HG03066 (cell line): ENCODE data around the gene PTBP1.
"Not testable (repeated sequence)": the region's sequence is repeated elsewhere in the genome, so short reads cannot be mapped to it uniquely, and the experiment has no call there.

Source experiments
- ATAC-seq: cut with Tn5 transposase; IDR thresholded peaks from one replicate; pipeline ENCODE4 v1.9.1; 2021; ENCODE audit warnings: low read depth; ENCODE audit not compliant: unreplicated experiment

The PTBP1 gene

DNA sequence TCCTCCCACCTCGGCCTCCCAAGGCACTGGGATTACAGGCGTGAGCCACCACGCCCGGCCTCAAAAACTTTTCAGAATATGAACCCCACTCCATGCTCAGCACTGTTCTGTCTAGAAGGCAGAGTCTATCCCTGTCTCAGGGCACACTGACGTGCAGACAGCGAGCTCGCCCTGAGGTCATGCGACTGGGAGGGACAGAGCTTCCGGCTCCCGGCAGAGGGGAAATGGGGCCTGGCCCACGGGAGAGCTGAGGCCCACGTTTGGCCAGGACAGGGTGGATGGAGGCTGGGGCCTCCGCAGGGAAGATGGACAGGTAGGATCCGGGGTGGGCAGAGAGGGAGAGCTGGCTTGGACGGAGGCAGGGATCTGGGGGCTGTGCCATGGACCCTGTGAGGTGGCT, 27.6 kb downstream of the PTBP1 start:
- ATAC-seq, result no peak

DNA sequence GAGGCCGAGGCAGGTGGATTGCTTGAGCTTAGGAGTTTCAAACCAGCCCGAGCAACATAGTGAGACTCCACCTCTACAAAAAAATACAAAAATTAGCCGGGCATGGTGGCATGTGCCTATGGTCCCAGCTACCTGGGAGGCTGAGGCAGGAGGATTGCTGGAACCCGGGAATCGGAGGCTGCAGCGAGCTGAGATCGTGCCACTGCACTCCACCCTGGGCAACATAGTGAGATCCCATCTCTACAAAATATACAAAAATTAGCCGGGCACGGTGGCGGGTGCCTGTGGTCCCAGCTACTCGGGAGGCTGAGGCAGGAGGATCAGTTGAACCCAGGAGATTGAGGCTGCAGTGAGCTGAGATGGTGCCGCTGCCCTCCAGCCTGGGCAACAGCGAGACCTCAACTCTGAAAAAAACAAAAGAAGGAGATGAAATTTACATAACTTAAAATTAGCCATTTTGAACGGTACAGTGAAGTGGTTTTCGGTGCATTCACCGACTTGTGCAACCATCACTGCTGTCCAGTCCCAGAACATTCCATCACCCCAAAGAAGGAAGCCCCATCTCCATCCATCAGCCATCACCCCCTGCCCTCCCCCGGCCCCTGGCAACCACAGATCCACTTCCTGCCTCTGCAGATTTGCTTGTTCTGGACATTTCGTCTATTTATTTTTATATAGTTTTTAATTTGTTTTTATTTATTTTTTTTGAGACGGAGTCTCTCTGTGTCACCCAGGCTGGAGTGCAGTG, 28.8 kb downstream of the PTBP1 start:
- ATAC-seq, result no peak

DNA sequence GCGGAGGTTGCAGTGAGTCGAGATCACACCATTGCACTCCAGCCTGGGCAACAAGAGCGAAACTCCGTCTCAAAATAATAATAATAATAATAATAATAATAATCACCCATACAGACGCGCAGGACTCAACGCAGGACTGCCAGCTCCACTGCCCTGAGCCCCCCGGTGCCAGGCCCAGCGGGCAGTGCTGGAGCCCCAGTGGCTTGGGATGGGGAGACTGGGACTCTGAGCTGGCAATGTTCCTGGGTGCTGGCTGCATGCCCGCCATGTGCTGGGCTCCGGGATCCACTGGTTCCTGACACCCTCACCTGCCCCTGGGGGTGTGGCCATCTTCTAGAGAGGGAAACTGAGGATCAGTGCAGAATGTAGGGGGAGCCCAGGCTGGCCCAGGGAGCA, 30.1 kb downstream of the PTBP1 start:
- no peak for ATAC-seq

DNA sequence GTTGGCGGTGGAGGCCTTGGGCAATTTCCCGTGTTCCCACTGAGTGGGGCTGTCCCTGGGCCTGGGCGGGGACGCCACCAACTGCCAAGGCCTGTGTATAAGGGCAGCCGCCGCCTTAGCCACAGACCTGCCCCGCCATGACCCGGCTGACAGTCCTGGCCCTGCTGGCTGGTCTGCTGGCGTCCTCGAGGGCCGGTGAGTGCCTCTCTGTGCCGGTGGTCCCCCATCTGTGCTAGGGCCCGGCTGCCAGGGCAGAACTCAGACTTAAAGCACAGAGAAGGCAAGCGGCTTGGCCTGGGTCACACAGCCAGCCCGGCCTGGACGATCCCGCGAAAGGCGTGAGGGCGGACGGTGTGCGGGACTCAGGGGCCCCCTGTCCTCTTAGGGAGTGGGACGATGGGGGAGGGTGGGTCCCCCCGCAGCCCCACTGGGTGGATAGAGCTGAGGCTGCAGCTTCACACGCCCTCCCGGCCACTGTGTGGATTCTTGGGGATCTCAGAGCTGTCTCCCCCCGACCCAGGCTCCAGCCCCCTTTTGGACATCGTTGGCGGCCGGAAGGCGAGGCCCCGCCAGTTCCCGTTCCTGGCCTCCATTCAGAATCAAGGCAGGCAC, 30.6 kb downstream of the PTBP1 start, which contains the start of gene AZU1:
AZU1 (plus strand) TSS at position 128 of the 612 bp plus-strand sequence; CDS start at position 138, 10 bp downstream.
- ATAC-seq, result no peak

DNA sequence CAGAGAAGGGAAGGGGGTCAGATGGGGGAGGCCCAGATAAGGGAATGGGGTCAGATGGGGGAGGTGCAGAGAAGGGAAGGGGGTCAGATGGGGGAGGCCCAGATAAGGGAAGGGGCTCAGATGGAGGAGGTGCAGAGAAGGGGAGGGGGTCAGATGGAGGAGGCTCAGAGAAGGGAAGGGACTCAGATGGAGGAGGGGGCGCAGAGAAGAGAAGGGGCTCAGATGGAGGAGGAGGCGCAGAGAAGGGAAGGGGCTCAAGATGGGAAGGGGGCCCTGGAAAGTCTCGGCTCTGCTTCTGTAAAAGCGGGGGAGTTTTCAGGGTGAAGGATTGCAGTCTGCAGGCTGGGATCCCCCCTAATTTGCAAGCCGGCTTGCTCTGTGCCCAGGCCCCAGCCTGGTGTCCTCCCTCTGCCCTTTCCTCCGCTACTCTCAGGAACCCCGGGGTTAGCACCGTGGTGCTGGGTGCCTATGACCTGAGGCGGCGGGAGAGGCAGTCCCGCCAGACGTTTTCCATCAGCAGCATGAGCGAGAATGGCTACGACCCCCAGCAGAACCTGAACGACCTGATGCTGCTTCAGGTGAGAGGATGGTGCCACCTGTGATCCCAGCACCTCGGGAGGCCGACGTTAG, 32.0 kb downstream of the PTBP1 start:
- no peak for ATAC-seq

DNA sequence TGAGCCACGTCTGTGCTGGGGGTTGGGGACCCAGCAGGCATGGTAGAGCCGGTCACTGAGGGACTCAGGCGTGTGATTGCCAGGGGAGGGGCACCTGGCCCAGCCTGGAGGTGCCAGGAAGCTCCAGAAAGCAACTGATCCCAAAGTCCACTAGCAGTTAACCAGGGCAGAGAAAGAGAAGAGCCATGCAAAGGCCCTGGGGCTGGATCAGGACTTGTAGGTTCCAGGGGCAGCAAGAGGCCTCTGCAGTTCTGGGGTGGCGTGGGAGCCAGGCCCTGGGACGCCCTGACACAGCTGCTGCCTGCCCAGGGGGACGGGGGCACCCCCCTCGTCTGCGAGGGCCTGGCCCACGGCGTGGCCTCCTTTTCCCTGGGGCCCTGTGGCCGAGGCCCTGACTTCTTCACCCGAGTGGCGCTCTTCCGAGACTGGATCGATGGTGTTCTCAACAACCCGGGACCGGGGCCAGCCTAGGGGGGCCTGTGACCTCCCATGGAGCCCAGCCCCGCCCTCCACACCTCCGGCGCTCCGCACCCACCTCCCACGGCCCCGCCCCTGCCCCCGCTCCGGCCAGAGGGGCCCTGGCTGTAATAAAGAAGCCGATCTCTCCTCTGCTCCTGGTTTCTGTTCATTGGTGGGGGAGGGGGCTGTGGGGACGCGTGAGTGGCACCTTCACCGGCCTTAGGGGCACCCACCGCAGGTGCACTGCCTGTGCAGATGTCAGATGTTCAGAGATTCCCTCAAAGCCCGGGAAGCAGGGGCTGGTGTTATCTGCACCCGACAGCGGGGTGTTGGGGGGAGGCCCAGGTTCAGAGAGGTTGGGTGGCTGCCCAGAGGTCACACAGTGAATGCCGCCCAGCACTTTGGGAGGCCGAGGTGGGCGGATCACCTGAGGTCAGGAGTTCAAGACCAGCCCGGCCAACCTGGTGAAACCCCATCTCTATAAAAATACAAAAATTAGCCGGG, 34.4 kb downstream of the PTBP1 start:
- no peak for ATAC-seq

DNA sequence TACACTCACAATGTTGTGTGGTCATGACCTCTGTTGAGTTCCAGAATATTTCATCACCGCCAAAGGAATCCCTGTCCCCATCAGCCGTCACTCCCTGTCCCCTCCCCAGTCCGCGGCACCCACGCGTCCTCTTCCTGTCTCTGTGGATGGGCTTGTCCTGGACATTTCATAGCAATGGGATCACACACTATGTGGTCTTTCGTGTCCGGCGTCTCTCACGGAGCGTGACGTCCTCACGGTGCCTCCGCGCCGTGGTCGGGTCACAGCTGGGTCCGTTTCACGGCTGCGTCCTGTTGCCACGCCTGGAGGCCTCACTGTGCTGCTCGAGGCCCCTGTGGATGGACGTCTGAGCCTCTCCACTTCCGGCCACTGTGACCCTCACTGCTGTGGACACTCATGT, 37.0 kb downstream of the PTBP1 start:
- ATAC-seq, result no peak

DNA sequence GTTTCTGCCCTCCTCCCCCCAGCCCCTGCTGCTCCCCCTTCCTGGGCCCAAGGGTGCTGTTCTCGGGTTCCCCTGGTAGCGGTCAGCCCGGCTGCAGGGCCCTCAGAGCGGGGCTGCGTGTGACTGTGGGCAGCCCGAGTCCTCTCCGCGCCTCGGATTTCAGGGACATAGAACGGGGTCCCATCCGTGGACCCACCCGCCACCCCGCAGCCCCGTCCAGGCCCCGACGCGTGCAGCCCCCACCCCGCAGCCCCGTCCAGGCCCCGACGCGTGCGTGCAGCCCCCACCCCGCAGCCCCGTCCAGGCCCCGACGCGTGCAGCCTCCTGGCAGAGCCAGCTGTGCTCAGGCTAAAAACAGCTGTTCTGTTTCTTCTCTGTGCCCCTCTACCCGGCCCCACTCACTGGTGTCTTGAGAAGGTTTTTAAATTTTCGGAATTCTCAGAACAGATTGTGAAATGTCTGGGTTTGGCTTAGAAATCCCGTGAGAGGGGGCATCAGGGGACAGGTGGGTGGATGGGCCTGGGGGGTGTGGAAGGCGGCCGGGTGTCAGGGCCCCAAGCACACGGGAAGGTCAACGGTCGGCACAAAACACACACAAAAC, 38.1 kb downstream of the PTBP1 start:
- no peak for ATAC-seq

DNA sequence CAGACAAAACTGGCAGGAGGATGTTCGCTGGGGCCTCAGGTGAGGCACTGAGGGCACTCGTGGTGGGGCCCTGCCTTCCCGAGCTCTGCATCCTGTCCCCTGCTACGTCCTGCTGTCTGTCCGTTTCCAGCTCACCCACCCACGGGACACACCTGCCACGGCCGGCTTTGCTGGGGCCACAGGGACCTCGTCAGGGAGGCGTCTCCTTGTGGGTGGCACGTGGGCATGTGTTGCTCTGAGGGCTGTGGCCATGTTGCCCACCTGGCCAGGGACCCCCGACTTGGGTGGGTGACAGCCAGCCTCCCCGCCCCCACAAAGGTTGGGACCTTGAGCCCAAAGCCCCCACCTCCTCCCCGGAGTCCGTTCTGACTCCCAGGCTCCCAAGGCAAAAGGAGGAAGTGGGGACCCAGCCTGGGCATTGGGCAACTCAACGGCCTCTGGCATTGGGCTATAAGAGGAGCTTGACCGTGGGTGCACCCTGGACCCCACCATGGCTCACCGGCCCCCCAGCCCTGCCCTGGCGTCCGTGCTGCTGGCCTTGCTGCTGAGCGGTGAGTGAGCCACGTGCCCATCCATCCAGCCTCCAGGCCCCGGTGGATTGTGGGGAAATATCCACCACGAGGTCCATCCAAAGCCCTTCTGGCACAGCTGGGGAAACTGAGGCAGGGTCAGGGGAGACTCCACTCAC, 43.4 kb downstream of the PTBP1 start, which contains the start of gene PRTN3:
PRTN3 (plus strand) TSS at position 481 of the 688 bp plus-strand sequence; CDS start at position 491, 10 bp downstream.
- ATAC-seq, result no peak

DNA sequence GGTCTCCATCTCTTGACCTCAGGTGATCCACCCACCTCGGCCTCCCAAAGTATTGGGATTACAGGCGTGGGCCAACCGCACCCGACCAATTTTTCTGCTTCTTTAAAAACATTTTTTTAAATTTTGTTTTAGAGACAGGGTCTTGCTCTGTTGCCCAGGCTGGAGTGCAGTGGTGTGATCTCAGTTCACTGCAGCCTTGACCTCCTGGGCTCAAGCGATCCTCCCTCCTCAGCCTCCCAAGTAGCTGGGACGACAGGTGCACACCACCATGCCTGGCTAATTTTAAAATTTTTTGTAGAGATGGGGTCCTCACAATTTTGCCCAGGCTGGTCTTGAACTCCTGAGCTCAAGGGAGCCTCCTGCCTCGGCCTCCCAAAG, 45.5 kb downstream of the PTBP1 start:
- not testable (repeated sequence) for ATAC-seq

DNA sequence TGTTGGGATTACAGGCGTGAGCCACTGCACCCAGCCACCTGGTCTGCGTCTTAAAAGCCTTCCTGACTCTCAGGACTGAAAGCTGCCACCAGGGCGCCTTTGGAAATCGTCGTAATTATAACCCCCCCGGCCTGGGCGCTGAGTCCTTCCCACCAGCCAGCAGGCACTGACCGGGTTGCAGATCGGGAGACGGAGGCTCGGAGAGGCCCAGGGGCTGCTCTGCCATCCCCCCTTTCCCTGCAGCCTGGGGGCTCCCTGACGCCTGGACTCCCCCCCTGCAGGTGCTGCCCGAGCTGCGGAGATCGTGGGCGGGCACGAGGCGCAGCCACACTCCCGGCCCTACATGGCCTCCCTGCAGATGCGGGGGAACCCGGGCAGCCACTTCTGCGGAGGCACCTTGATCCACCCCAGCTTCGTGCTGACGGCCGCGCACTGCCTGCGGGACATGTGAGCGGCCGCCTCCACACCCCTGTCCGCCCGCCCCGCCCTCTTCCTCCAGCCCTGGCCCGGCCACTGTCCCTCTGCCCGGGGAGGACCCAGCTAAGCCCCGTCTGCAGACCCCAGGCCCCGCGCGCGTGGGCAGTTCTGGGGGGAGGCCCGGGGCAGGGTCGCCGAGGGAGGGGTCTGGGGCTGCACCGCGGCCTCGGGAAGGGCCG, 46.1 kb downstream of the PTBP1 start:
- no peak for ATAC-seq

DNA sequence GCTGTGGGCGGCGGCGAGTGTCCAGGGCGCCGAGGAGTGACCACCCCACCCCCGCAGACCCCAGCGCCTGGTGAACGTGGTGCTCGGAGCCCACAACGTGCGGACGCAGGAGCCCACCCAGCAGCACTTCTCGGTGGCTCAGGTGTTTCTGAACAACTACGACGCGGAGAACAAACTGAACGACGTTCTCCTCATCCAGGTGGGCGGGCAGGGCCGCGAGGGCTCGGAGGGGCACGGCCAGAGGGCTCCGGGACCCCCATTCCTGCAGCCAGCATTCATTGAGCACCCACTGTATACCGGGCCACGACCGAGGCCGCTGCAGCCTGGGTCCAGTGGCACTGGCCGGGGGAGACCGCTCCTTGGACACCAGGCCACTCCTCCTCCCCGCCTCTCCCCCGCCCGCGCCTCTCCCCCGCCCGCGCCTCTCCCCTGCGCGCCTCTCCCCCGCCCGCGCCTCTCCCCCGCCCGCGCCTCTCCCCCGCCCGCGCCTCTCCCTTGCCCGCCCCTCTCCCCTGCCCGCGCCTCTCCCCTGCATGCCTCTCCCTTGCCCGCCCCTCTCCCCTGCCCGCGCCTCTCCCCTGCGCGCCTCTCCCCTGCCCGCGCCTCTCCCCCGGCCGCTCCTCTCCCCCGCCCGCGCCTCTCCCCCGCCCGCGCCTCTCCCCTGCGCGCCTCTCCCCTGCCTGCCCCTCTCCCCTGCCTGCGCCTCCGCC, 46.7 kb downstream of the PTBP1 start:
- ATAC-seq, result no peak

DNA sequence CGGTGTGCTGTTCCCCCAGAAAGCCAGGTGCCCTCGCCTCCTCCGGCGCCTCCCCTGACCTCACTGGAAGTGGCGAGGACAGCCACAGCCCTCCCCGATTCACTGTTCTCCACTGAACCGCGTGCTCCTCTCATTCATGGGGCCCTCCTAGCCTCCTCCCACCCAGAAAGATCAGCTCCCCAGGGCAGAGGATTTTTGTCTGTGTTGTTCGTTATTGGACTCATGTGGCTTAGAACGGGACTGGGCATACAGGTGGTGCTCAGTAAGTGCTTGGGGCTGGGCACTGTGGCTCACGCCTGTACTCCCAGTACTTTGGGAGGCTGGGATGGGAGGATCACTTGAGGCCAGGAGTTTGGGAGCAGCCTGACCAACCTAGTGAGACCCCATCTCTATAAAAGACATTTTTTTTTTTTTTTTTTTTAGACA, 47.3 kb downstream of the PTBP1 start:
- no peak for ATAC-seq

DNA sequence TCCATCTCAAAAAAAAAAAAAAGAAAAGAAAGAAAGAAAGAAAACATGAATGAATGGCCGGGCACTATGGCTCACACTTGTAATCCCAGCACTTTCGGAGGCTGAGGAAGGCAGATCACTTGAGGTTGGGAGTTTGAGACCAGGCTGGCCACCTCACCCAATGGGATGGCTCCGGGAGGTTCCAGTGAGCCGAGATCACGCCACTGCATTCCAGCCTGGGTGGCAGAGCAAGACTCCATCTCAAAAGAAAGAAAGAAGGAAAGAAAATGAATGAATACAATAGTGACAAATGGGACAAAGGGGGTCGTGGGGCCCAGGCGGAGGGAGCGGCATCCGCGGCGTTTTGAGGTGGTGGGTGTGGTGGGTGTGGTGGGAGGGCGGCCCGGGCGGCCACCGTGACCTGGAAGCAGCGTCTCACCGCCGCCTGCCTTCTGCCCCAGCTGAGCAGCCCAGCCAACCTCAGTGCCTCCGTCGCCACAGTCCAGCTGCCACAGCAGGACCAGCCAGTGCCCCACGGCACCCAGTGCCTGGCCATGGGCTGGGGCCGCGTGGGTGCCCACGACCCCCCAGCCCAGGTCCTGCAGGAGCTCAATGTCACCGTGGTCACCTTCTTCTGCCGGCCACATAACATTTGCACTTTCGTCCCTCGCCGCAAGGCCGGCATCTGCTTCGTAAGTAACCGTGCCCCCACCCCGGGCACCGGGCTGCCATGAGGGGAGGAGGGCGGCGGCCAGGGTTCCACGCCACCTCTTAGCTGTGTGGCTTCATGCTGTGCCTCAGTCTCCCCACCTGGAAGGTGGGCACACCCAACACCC, 48.7 kb downstream of the PTBP1 start:
- ATAC-seq, result no peak

DNA sequence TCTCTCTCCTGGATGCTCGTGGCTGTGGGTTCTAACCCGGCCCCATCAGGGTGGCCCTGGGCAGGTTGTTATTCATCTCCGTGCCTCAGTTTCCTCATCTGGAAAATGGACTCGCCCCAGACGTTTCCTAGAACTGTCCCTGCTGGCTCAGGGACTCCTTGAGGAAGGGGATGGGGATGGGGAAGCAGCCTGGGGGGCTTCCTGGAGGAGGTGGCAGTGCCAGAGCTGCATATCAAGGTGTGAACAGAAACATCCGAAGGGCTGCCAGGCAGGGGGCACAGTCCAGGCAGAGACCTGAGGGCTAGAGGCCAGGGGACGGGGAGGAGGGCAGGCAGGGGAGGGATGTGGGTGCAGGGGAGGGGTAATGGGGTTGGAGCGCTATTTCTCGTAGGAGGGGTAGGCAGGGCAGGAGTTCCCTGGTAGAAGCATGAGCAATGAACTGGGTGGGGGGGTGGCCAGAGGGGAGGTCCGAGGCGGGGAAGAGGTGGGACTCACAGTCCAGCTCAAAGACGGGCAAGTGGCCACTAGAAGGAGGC, 51.2 kb downstream of the PTBP1 start:
- ATAC-seq, result no peak

DNA sequence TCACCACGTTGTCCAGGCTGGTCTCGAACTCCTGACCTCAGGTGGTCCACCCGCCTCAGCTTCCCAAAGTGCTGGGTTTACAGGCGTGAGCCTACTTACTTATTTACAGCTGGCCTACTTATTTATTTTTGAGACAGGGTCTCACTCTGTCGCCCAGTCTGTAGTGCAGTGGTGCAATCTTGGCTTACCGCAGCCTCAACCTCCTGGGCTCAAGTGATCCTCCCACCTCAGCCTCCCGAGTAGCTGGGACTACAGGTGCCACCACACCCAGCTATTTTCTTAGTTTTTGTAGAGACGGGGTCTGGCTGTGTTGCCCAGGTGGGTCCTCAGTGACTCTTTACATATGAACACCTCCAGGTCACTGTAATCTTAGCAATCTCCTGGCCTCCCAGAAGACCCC, 51.9 kb downstream of the PTBP1 start:
- ATAC-seq, result not testable (repeated sequence)

DNA sequence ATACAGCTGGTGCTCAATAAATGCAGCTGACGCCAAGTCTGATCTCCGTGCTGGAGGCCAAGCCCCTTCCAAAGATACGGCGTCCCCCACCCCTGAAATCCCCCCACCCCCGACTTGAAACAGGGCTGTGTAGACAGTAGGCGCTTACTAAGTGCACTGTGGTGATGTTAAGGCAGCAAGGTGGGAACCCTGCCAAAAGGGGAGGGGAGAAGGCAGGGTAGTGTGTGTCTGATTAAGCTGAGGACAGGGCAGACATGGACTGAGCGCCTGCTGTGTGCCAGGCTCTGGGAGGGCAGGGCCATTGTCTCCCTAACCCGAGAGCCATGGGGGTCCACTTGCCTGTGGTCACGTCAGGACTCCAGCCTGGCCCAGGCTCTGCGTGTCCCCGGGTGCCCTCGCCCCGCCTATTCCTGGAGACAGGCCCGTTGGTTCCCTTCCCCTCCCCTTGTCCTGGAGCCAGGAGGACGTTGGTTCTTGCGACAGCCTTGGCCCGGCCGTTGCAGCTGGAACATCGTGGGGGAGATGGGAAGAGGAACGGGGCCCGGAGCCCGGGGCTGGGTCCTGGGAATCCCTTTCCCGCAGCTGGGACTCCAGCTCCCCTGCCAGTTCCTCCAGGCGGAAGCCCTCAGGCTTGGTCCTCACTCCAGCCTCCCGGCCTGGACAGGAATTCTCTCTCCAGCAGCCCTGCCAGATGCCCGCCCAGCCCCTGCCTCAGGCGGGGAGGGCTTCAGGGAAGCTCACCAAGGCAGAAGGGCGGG, 53.1 kb downstream of the PTBP1 start:
- ATAC-seq, result no peak
